GM18498 (cell line): ENCODE data around the gene PDZK1.
"Not testable (repeated sequence)": the region's sequence is repeated elsewhere in the genome, so short reads cannot be mapped to it uniquely, and the experiment has no call there.

Source experiments
- ATAC-seq: cut with Tn5 transposase; IDR thresholded peaks from one replicate; pipeline ENCODE4 v1.9.1; 2021; ENCODE audit warnings: mild to moderate bottlenecking, moderate library complexity; ENCODE audit not compliant: unreplicated experiment

Gene PDZK1

DNA sequence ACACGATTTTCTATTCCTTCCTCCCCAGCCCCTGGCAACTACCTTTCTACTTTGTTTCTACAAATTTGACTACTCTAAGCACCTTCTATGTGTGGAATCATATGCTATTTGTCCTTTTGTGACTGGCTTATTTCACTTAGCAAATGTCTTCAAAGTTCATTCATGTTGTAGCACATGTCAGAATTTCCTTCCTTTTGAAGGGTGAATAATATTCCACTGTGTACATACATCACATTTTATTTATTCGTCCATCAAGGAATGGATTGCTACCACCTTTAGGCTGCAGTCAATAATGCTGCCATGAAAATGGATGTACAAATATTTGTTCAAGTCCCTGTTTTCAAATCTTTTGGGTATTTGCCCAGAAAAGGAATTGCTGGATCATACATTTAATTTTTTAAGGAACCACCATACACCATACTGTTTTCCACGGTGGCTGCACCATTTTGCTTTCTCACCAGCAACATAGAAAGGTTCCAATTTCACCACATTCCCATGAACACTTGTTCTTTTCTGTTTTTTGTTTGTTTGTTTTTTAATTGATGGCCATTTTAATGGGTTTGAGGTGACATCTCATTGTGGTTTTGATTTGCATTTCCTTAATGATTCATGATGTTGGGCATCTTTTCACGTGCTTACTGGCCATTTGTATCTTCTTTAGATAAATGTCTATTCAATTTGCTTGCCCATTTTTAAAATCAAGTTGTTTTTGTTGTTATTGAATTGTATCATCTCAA is 3.3 kb upstream of the PDZK1 start:
- no peak for ATAC-seq

DNA sequence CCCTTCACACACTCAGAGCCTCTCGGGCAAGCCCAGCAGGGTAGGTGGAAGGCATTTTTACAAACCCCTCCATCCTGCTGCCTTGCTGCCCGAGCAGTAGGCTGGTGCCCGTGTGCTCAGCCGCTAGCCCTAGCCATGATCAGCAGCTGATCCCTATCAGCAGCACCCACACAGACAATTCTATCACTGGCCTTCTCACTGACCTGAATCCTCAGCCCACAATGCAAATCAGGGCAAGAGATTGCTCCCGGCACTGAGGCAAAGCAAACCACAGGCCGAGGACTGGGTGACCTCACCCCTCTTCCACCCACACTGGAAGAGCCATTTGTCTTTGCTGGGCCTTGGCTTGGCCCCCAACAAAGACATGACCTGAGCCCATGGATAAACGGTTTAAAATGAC is 895 bp upstream of the PDZK1 start:
- ATAC-seq = no peak

DNA sequence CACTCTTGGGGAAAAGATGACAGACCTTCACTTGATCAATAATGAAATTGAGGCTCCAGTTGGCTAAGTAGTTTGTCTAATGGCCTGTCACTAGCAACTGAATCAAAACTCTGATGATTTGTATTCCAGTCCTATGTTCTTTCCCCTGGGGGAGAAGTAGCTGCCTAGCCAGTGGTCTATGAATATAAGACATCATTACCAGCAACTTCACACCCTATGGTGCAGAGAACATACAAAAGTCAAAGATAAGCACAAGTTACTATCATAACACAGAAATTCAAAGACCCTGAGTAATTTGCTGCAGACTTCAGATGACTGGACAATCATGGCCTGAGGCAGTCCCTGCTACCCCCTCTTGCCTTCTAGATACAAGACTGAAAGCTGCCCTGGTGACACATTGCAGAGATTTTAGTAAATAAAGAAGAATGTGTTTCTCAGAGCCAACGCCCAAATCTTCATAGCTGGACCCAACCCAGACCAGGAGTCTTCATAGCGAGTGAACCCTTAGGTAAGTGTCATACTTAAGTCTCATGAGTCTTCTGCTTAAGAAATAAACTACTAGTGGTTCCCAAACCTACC is 993 bp downstream of the PDZK1 start:
- no peak for ATAC-seq

DNA sequence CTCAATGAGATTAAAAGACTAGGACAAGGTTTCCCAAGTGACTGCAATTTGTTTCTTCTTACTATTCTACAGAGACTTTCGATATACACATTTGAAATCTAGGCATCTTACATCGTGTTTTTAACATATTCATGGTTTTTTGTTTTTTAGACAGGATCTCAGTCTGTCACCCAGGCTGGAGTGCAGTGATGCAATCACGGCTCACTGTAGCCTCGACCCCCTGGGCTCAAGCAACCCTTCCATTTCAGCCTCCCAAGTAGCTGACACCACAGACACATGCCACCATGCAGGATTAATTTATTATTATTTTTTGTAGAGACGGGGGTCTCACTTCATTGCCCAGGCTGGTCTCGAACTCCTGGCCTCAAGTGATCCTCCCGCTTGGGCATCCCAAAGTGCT is 1.5 kb downstream of the PDZK1 start:
- no peak for ATAC-seq

DNA sequence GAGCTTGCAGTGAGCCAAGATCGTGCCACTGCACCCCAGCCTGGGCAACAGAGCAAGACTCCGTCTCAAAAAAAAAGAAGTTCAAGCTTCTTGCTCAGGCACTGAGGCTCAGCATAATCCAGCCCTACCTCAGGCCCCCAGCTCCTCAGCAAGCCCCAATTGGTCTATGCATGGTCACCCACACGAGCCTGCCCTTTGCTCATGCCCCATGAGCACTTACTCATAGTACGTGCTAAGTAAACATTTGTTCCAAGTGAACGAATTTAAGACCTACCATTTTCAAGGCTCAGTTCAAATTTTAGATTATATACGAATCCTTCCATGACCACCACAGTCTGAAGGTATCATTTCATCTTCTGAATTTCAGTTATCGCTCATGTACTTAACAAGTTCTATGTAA is 4.3 kb downstream of the PDZK1 start:
- no peak for ATAC-seq

DNA sequence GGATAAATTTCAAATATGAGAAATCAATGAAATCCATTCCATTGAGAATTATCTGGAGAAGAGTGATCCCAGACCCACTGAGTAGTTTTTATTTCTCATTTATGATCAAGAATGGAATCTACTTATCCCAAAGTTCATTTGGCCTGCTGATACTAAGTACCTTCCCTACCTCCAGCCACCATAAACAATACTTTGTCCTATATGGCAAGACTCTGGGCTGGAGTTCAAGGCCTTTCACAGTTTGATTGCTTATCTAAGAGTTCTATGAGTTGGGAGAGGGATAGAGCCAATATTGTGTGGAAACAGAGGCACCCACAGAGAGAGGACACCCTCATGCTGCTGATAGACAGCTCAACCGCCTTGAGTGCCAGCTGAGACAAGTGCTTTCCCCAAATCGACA is 5.1 kb downstream of the PDZK1 start:
- ATAC-seq = no peak

DNA sequence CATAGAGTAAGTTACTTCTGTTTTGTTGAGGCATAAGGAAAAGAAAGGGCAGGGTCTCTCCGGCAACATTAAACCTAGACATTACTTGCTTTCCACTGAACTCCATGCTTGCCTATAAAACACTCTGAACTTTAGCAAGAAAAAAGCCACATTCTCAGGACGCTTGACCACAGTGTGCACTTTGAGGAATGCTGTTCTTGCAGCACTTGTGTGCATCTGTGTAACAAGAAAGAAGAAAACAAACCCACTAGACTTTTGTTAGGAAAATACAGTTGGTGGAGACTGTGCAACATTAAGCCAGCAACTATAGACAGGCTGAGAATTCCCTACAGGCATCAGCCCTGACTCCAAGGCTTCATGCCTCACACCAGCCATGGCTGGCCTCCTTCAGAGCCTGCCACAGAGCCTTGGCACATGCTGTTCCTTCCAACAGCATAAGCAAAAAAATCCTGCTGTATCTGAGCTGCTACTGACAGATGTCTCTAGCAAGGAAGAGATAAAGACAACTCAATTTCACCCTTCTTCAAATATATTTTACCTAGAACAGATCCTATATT is 5.8 kb downstream of the PDZK1 start:
- ATAC-seq = no peak

DNA sequence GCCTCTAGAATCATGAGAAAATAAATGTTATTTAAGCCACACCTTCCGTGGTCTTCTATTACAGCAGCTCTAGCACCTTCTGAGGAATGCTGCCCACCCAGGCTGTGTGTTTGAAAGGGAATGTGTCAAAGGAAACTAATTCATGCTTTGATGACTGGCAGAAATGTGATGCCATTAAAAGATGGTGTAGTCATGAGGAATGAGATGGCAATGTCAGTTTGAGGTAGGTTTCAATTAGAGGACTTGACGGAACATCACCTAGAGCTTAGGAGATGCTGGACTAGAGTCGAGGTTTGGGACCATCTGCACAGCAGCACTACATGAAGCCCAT is 10.6 kb downstream of the PDZK1 start:
- ATAC-seq = no peak

DNA sequence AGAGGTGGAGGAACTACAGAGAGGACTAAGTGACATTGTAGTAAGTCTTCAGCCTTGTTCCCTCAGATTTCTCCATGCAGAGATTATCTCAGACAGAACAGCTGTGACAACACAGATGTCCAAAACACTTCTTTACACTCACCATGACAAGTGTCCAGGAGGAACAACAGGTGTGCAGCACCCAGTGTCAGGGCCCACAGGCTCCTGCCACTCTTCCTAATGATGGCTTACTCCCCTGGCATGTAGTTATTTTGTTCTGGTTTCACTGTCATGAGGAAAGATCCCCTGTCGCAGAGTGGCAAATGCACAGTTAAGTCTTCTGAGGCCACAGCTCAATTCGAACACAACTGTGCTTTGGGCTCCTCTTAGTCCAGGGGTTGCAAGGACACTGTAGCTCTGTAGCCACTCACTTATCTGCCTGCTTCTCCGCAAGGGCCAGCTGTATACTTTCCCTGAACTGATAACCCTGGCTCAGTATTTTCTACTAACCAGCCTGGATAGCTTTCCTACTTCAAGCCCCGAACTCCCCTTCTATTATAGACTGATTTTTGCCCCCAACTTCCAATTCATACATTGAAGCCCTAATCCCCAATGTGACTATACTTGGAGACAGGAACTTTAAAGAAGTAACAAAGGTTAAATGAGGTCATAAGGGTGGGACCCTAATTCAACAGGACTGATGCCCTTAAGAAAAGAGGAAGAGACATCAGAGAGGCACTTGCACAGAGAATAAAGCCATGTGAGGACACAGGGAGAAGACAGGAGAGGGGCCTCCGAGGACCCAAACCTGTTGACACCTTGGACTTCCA is 11.1 kb downstream of the PDZK1 start:
- ATAC-seq = no peak

DNA sequence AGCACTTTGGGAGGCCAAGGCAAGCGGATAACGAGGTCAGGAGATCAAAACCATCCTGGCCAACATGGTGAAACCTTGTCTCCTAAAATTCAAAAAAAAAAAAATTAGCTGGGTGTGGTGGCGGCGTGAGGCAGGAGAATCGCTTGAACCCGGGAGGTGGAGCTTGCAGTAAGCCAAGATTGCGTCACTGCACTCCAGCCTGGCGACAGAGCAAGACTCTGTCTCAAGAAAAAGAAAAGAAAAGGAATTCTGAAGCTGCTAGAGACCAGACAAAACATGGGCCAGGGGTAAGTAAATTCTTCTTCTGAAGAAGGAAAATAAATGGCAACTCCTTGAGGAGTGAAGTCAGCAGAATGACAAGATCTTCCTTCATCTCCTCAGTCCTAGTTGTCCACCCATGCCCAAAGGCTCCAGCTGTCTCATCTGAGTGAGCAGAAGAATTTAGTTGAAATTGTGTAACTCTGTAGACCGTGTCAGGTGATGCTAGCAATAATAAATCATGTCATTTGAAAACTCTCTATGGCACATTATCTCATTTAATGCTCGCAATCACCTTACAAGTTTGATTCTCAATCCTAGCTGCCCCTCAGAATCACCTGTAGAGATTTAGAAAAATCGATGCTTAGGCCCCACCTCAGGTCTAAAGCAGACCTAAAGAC is 14.3 kb downstream of the PDZK1 start:
- ATAC-seq = no peak

DNA sequence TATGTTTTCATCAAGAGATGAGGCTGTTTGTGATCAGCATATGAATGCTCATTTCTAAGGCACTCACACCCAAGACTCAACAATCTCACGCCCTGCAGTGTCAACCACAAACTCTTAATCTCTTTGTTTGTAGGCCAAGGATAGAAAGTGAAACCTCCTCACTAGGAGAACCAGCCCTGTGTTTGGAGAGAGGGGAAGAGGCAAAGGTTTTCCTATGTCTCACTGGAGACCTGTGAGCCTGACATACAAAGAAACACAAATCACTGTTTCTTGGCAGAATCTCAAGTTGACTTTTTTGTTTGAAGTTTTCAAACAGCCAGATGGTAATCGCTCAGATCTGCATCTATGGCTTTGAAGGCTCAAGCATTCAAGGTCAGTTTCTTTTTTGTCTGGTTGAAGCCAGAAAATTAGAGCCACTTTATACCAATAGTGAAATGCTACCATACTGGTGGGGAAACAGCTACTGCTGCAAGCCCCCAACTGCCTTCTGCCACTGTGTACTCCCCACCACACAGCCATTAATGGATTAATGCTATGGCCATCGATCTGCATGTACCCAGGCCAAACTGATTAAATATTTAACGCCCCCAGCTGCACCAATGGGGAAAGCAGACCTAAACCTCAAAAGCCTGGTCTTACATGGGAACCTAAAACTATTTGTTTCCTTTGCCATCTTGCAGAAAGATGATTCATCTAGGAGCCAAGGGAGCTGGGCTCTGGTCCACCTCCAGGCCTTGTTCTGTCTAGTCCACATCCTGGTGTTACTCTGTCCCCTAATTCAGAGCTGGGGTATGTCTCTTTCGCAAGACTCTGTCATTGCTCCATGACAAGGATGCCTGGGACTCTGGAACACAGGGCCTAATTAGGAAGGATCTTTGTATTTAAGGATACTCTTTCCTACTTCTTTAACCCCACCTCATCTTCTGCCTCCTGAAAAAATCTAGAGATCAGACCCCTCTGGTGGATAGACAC is 16.3 kb downstream of the PDZK1 start:
- peak; percentile 87 for ATAC-seq

DNA sequence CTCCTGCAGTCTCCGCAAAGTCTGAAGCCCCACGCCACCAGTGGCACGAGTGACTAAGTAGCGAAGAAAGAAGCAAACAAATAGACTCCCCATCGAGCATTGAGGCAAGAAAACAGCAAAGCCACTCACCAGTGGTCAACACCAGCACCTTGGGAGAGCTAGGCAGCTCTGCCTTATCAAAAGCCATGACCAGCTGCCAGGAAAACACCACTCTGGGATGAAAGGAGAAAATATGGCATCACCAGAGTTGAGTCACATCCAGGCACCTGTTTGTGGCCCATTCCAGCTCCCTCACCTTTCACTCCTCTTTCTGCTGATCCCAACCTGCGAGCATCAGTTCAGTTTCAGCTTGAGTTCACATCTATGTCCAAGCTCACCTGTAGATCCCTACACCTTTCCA is 17.2 kb downstream of the PDZK1 start:
- no peak for ATAC-seq

DNA sequence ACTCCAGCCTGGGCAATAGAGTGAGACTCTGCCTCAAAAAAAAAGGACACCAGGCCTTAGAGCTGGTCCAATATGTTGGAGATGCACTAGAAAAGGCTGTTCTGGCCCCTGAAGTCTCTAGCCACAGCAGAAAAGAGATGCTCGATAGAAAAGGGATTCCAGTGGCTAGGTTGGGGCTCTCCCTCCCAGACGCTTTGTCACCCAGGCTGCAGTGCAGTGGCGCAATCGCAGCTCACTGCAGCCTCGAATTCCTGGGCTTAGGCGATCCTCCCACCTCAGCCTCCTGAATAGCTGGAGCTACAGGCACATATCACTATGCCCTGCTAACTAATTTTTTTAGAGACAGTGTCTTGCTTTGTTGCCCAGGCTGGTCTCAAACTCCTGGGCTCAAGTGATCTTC is 18.2 kb downstream of the PDZK1 start:
- ATAC-seq = no peak

DNA sequence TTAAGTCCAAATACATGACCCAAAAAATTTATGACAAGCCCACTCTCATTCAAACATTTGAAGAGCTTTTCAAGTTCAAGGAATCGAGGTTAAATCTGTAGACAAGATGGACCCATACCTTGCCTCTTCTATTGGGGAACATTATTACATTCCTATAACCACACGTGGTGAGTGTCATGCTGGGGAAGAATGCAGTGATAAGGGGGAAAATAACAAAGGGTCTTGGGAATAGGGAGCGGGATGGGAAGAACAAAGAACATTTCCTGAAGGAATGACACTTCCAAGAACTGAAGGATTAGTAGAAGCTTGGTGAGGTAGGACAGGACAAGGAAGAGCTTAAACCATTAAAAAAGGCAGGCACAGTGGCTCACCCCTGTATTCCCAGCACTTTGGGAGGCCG is 18.8 kb downstream of the PDZK1 start:
- ATAC-seq = no peak

DNA sequence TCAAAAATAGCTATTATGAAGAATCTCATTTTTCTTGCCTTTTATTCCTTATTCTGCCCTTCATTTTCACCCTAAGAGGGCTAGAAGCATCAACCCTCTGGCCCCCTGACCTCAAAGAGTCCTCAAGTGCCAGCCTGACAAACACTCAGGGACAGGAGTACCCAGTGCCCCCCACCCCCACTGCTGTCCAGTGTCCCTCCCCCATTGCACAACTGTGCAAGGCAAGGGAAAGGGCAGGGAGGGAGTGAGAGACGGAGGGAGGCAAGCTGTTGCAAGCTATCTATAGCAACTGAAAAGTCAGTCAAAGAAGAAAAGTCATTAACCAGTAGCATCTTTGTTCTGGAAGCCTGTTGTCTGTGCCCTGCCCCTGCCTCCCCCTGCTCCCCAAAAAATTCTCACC is 21.1 kb downstream of the PDZK1 start:
- ATAC-seq = not testable (repeated sequence)

DNA sequence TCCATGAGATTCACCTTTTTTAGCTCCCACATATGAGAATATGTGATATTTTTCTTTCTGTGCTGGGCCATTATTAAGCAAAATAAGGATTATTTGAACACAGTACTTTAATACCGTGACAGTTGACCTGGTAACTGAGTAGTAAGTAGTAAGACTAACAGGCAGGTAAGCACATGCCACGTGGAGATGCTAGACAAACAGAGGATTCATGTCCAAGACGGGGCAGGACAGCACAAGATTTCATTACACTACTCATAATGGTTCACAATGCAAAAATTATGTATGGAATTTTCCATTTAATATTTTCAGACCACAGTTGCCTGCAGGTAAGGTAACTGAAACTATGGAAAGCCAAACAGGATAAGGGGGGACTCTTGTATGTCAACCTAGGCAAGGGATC is 22.3 kb downstream of the PDZK1 start:
- ATAC-seq = not testable (repeated sequence)

DNA sequence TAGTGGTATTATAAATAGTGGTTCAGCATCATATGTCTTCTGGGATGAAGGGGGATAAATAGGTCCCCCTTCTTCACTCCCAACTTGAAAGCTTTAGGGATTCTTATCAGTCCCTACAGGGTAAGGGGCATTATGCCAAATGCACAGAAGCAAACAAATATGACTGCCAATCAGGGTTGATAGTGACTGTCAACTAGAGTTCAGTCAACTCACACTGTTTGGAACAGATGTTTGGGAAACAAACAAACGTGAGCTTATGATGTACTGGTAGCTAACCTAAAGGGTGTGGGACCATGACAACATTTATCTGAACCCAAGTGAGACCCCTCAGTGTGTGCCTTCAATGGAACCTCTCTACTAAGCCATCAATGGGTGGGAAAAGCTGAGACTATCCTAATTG is 34.0 kb downstream of the PDZK1 start:
- not testable (repeated sequence) for ATAC-seq

DNA sequence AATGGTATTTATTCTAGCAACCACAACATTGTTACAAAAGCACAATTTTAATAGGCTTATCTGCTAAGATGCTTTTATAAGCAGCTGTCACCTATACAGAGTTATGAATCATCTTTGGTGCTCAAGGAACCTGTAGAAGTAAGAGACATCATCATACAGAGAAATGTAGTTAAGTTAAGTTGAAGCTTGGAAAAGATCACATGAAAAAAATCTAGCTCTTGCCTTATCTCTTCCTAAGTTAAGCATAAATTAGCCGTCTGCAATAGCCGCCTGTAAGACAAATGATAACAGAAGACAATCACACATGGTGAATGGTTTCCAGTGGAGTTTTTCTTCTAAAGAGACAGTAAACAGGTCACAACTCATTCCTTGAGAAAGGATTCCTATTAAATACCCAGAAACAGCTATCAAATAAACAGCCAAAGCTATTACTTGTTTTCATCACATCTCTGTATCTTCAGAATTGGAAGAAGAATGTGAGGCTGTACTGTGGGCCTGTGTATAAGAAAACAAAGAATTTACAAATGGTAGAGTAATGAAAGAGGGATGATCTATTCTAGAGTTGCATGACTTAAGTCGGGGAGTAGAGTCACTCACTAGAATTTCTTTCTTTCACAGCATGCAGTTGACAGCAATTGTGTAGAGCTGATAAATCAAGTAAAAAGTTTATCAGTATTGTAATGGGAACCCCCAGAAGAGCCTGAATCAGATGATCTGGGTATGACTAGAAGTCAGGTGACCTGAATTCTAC is 36.0 kb downstream of the PDZK1 start:
- not testable (repeated sequence) for ATAC-seq

DNA sequence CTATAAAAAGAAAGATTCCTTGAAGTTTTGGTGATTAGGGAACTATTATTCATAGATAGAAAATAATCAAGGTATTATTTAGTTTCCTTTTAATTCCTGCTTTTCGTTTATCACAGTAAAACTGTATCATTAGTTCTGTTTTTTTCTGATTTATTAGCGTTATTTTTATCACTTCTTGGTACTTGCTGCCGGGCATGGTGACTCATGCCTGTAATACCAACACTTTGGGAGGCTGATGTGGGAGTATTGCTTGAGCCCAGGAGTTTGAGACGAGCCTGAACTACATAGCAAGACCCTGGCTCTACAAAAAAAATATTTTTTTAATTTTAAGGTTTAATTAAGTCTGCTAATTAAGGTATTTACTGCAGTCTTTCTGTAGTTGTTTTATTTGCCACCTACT is 42.2 kb downstream of the PDZK1 start:
- ATAC-seq = not testable (repeated sequence)
